NCI-H1694 (cell line): ENCODE measurements around the gene TBX1.

Source experiments
- DNase-seq: peaks from one replicate; lab custom pipeline; 2025; lab: John Stamatoyannopoulos, UW

TBX1 gene

DNA sequence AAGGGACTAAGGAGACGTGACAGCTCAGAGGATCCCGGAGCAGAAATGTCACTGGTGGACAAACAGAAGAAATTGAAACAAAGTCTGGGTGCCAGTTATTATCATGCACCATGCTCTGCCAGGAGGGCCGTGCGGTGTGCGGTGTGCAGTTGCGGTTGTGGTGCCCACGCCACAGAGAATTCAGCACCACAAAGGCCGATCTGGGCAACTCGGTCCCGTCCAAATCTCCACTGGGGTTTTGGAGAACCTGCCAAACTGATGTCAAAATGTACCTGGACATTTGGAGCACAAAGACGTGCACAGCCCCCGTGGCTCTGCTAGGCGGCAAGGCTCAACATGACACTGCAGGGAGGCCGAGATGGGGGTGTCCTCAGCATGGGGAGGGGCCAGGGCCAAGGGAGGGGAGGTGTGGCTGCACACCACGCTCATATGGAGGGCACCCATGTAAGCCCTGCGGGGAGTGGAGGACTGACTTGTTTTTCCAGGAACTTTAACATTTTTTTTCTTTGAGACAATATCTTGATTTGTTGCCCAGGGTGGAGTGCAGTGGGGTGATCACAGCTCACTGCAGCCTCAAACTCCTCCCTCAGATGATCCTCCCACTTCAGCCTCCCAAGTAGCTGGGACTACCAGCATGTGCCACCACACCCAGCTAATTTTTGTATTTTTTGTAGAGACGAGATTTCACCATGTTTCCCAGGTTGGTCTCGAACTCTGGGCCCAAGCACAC is 54.7 kb downstream of the TBX1 start:
- DNase-seq, result no peak

DNA sequence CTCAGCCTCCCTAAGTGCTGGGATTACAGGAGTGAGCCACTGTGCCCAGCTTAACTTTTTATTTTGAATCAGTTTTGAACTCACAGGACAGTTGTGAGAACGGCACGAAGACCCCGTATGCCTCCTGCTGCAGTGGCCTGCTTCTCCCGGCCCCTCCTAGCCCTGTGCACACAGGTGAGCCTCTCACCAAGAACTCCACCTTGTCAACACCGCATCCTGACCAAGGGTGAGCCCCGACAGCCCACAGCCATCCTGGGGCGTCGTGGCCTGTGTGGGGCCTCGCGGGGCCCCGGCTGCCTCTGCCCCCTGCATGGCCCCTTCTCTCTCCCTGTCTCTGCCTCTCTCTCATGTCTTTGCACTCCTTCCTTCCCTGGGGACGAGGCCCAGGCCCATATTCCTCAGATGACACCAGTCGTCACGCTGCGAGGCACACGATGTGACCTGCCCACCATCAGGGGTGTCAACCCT is 55.3 kb downstream of the TBX1 start:
- DNase-seq, result no peak

DNA sequence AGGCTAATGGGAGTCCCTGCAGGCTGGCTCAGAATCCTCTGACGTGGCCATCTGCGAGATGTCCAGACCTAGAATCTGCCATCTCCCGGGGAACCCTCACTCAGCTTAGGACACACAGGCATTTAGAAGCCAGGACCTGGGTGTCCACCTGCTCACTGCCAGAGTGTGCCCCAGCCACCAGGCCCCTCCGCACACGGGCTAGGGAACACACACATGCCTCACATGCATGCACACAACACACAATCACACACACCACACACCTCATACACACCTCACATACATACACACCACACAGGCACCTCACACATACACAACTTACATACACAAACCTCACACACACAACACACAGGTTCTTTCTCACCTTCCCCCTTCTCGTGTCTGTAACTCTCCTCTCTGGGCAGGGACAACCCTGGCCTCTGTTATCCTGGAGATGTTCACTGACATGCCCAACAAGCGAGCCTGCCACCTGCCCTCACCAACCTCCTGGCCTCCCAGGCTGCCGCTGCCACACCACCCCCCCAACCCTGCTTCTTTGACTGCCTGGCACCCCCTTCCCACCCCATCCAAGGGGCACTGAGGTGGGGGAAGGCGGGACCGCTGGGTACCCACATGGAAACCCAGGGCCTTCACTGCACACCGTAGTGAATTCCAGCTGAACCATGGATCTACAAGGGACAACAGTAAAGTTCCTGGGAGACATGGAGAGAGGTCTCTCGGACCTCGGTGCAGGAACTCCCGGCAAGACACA is 56.0 kb downstream of the TBX1 start:
- no peak for DNase-seq
